Mesendoderm (in vitro differentiated cells): Measurements from ENCODE around the gene RHBDF2.

Experiments used
- DNase-seq: peaks from one replicate; pipeline ENCODE4 v3.0.0; 2013
- H2AK5ac ChIP-seq: 2 replicates; pipeline ENCODE4 v1.6.1; 2013; ENCODE audit warnings: low read length, inconsistent platforms
- H2BK120ac ChIP-seq: 2 replicates; pipeline ENCODE4 v1.6.1; 2013; ENCODE audit warnings: low read depth, mild to moderate bottlenecking, low read length, moderate library complexity, mixed read lengths
- H2BK15ac ChIP-seq: replicated peaks from 2 replicates; pipeline ENCODE4 v1.6.1; 2013; ENCODE audit warnings: low read depth, mild to moderate bottlenecking, moderate library complexity
- H2BK5ac ChIP-seq: 2 replicates; pipeline ENCODE4 v1.6.1; 2013; ENCODE audit warnings: low read length, inconsistent platforms
- H3K18ac ChIP-seq: 2 replicates; pipeline ENCODE4 v1.6.1; 2013; ENCODE audit warnings: mild to moderate bottlenecking, low read length, mixed read lengths
- H3K23ac ChIP-seq: one replicate; pipeline ENCODE4 v1.6.1; 2013; ENCODE audit warnings: low read length
- H3K27ac ChIP-seq: 2 replicates; pipeline ENCODE4 v1.5.1; 2013; ENCODE audit warnings: low read depth, mild to moderate bottlenecking, inconsistent platforms, low read length, moderate library complexity
- H3K27me3 ChIP-seq: 2 replicates; pipeline ENCODE4 v1.6.1; 2013; ENCODE audit warnings: low read length, control low read depth, mild to moderate bottlenecking, inconsistent platforms; ENCODE audit not compliant: insufficient read depth, poor library complexity
- H3K36me3 ChIP-seq: 2 replicates; pipeline ENCODE4 v1.6.1; 2013; ENCODE audit warnings: low read length, inconsistent platforms; ENCODE audit not compliant: control insufficient read depth, insufficient read depth
- H3K4ac ChIP-seq: one replicate; pipeline ENCODE4 v1.6.1; 2013; ENCODE audit warnings: low read depth, mild to moderate bottlenecking, low read length, moderate library complexity
- H3K4me1 ChIP-seq: 2 replicates; pipeline ENCODE4 v1.6.1; 2013; ENCODE audit warnings: low read depth, low read length, inconsistent platforms; ENCODE audit not compliant: control insufficient read depth
- H3K4me2 ChIP-seq: 2 replicates; pipeline ENCODE4 v1.6.1; 2013; ENCODE audit warnings: low read length
- H3K4me3 ChIP-seq: 2 replicates; pipeline ENCODE4 v1.5.1; 2013; ENCODE audit warnings: mild to moderate bottlenecking, low read length
- H3K56ac ChIP-seq: one replicate; pipeline ENCODE4 v1.6.1; 2013; ENCODE audit warnings: low read length
- H3K79me1 ChIP-seq: 2 replicates; pipeline ENCODE4 v1.6.1; 2013; ENCODE audit warnings: low read length, inconsistent platforms
- H3K79me2 ChIP-seq: 2 replicates; pipeline ENCODE4 v1.6.1; 2013; ENCODE audit warnings: mild to moderate bottlenecking, low read length; ENCODE audit not compliant: control insufficient read depth, insufficient read depth
- H3K9ac ChIP-seq: 2 replicates; pipeline ENCODE4 v1.6.1; 2013; ENCODE audit warnings: low read length, inconsistent platforms
- H4K5ac ChIP-seq: one replicate; pipeline ENCODE4 v1.6.1; 2013; ENCODE audit warnings: low read length
- H4K8ac ChIP-seq: one replicate; pipeline ENCODE4 v1.6.1; 2013; ENCODE audit warnings: low read depth, mild to moderate bottlenecking, control low read depth, low read length, moderate library complexity
- WGBS: extraction: QIAGEN DNeasy Blood & Tissue Kit; methylation state at CpG from one replicate; pipeline ENCODE4 v1.1.7; 2013; ENCODE audit warnings: low lambda C conversion rate, missing lambda C conversion rate; ENCODE audit not compliant: insufficient coverage; ENCODE audit errors: extremely low coverage; 5-methylcytosine and 5-hydroxymethylcytosine counted together

RHBDF2 gene

DNA sequence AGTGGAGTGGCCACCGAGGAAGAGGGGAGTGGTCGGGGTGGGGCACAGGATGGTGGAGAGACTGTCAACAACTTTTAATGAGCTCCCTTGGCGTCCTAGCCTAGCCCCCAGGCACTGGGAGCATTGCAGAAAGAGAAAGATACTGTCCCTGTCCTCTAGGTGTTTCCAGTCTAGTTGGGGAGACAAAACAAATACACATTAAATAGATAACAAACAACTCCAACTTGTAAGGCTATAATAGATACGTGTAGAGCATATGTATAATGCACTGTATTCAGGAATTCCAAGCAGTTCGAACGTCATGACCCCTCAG is 47.8 kb downstream of the RHBDF2 start:
- no peak overlapping the region for H2BK5ac ChIP-seq
- H3K79me2 ChIP-seq: peaks cover 42% of the 10 kb centered on the region
- H3K23ac ChIP-seq: no peak overlapping the region
- H3K27ac ChIP-seq: no peak overlapping the region
- no peaks in the 10 kb centered on the region for H3K27me3 ChIP-seq
- H3K4me1 ChIP-seq: peaks cover 4% of the 10 kb centered on the region
- H3K4me2 ChIP-seq: no peak overlapping the region
- H4K8ac ChIP-seq: no peak overlapping the region
- no CpG with 5 or more reads among the region's 6 CpGs for WGBS
- H3K4me3 ChIP-seq: no peak overlapping the region
- no peak for DNase-seq
- no peak overlapping the region for H3K4ac ChIP-seq
- H4K5ac ChIP-seq: no peak overlapping the region
- H3K36me3 ChIP-seq: no peaks in the 10 kb centered on the region
- no peak overlapping the region for H2AK5ac ChIP-seq
- no peak overlapping the region for H3K9ac ChIP-seq
- no peak overlapping the region for H3K56ac ChIP-seq
- H3K18ac ChIP-seq: no peak overlapping the region
- no peak overlapping the region for H2BK120ac ChIP-seq
- peaks cover 14% of the 10 kb centered on the region for H3K79me1 ChIP-seq
- H2BK15ac ChIP-seq: no peak overlapping the region

DNA sequence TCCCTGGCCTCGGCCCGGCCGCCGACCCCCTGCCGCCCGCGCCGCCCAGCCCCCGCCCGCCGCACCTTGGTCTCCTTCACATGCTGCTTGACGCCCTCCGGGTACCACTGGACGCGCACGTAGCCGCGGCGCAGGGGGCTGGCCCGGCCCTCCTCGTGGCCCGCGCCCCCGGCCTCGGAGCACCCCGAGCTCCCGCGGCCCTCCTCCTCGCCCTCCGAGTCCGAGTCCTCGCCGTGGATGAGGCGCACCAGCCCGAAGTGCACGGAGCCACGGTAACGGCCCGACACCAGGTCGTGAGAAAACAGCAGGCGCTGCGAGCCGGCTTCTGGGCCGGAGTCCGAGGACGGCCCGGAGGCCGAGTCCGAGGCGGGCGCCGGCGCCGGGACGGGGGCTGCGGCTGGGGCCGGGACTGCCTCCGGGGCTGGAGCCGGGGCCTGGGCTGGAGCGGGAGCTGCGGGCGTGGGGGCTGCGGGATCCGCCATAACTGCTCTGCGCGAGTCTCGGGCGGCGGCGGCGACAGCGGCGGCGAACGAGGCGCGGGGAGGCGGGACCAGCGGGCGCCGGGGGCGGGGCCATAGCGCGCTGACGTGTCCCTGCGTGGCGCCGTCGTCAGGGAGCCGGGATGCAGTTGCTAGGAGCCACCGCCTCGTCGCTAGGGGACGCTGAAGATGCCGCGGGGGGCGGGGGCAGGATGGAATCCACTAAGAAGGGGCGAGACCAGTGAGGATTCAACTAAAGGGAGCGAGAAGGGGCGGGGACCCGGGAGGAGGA is 48.4 kb downstream of the RHBDF2 start, which contains the start of gene UBE2O:
Gene UBE2O (minus strand): TSS at position 493 of the 771 bp plus-strand sequence. CDS start 11 bp downstream, at position 482.
- H3K27me3 ChIP-seq: no peaks in the 10 kb centered on the region
- H4K5ac ChIP-seq: no peak within 1 kb of the TSS
- H3K9ac ChIP-seq: peak within 1 kb of the TSS; percentile 87
- no peak within 1 kb of the TSS for H2BK5ac ChIP-seq
- no CpG with 5 or more reads among the region's 101 CpGs for WGBS
- peak within 1 kb of the TSS; percentile 89 for H3K23ac ChIP-seq
- H3K27ac ChIP-seq: peak within 1 kb of the TSS; percentile 56
- H2AK5ac ChIP-seq: no peak within 1 kb of the TSS
- H3K79me1 ChIP-seq: peaks cover 17% of the 10 kb centered on the region
- H3K4ac ChIP-seq: peak within 1 kb of the TSS; percentile 28
- no peak within 1 kb of the TSS for H2BK120ac ChIP-seq
- peak; percentile 98 for DNase-seq
- H4K8ac ChIP-seq: no peak within 1 kb of the TSS
- H3K4me1 ChIP-seq: peaks cover 6% of the 10 kb centered on the region
- peak within 1 kb of the TSS; percentile 88 for H3K18ac ChIP-seq
- no peaks in the 10 kb centered on the region for H3K36me3 ChIP-seq
- peak within 1 kb of the TSS; percentile 67 for H3K4me2 ChIP-seq
- H3K4me3 ChIP-seq: peak within 1 kb of the TSS; percentile 90
- peak within 1 kb of the TSS; percentile 97 for H3K56ac ChIP-seq
- no peak within 1 kb of the TSS for H2BK15ac ChIP-seq
- H3K79me2 ChIP-seq: peaks cover 48% of the 10 kb centered on the region

GRCh38 chr17:76452127-76452659 is 49.0 kb downstream of the RHBDF2 start:
- DNase-seq: peak; percentile 37
- Histone ChIP-seq H3K4ac (no peak overlapping the region), H3K4me1 (peaks cover 8% of the 10 kb centered on the region), H3K56ac (peak overlapping the region; percentile 97), H3K4me2 (peak overlapping the region; percentile 67), H3K27me3 (no peaks in the 10 kb centered on the region), H2BK120ac (no peak overlapping the region), H4K5ac (no peak overlapping the region), H3K4me3 (peak overlapping the region; percentile 90), H2BK15ac (no peak overlapping the region), H3K18ac (peak overlapping the region; percentile 88), H3K79me1 (peaks cover 19% of the 10 kb centered on the region), H2AK5ac (no peak overlapping the region), H3K23ac (peak overlapping the region; percentile 89), H4K8ac (no peak overlapping the region), H3K27ac (peak overlapping the region; percentile 23), H3K9ac (peak overlapping the region; percentile 87), H3K36me3 (no peaks in the 10 kb centered on the region), H2BK5ac (no peak overlapping the region), H3K79me2 (peaks cover 54% of the 10 kb centered on the region)
- no CpG with 5 or more reads among the region's 29 CpGs for WGBS

GRCh38 chr17:76451506-76451905 is 49.7 kb downstream of the RHBDF2 start:
- Histone ChIP-seq H2BK120ac (no peak overlapping the region), H3K79me1 (peaks cover 24% of the 10 kb centered on the region), H3K9ac (peak overlapping the region; percentile 87), H2BK5ac (no peak overlapping the region), H3K4me1 (peaks cover 15% of the 10 kb centered on the region), H3K56ac (peak overlapping the region; percentile 97), H3K79me2 (peaks cover 61% of the 10 kb centered on the region), H3K36me3 (no peaks in the 10 kb centered on the region), H4K8ac (no peak overlapping the region), H3K27ac (no peak overlapping the region), H3K27me3 (no peaks in the 10 kb centered on the region), H4K5ac (no peak overlapping the region), H3K4me2 (peak overlapping the region; percentile 67), H3K23ac (no peak overlapping the region), H2BK15ac (no peak overlapping the region), H3K18ac (no peak overlapping the region), H2AK5ac (no peak overlapping the region), H3K4me3 (peak overlapping the region; percentile 90), H3K4ac (no peak overlapping the region)
- DNase-seq: no peak
- no CpG with 5 or more reads among the region's 6 CpGs for WGBS

GRCh38 chr17:76449126-76449525 is 52.1 kb downstream of the RHBDF2 start:
- Histone ChIP-seq H3K9ac (no peak overlapping the region), H3K56ac (no peak overlapping the region), H2BK5ac (no peak overlapping the region), H3K4me1 (peaks cover 30% of the 10 kb centered on the region), H3K18ac (no peak overlapping the region), H3K36me3 (no peaks in the 10 kb centered on the region), H3K27ac (no peak overlapping the region), H3K4me2 (no peak overlapping the region), H3K79me1 (peaks cover 27% of the 10 kb centered on the region), H4K5ac (no peak overlapping the region), H3K79me2 (peaks cover 72% of the 10 kb centered on the region), H3K4ac (no peak overlapping the region), H2AK5ac (no peak overlapping the region), H3K23ac (no peak overlapping the region), H4K8ac (no peak overlapping the region), H2BK120ac (no peak overlapping the region), H3K27me3 (no peaks in the 10 kb centered on the region), H3K4me3 (no peak overlapping the region), H2BK15ac (no peak overlapping the region)
- no CpG with 5 or more reads among the region's 6 CpGs for WGBS
- no peak for DNase-seq
